Measurements from ENCODE around the gene ACVR1.
"Not testable (repeated sequence)": the region's sequence is repeated elsewhere in the genome, so short reads cannot be mapped to it uniquely, and the experiment has no call there.

Gene ACVR1

GRCh38 chr2:157893611-157894010, 17.5 kb upstream of the ACVR1 start:
- no peak for DNase-seq

- DNase-seq = no peak
These were observed 15.5 kb upstream of the ACVR1 start for GRCh38 chr2:157891643-157892041.

GRCh38 chr2:157890969-157891642, 15.0 kb upstream of the ACVR1 start:
- no peak for DNase-seq

DNA sequence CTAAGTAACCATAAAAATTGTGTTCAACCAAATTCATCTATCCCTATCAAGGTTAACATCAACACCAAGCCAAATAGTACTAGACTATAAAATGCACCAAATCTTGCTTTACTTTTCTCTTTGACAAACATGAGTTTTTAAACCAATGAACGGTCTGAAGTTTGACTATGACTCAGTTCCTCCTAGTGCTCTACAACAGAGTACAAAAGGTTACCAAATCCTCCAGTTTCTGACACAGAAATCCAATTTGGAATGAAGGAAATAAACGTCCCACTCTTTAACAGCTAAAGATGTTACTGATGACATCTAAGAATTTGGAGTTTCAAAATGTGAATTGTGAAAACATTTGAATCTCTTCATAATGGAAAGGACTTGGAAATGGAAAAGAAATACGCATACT, 11.8 kb upstream of the ACVR1 start:
- DNase-seq = no peak

GRCh38 chr2:157884533-157884932, 8.4 kb upstream of the ACVR1 start:
- not testable (repeated sequence) for DNase-seq

- no peak for DNase-seq
These were observed 4.8 kb upstream of the ACVR1 start for GRCh38 chr2:157880927-157881326.

DNA sequence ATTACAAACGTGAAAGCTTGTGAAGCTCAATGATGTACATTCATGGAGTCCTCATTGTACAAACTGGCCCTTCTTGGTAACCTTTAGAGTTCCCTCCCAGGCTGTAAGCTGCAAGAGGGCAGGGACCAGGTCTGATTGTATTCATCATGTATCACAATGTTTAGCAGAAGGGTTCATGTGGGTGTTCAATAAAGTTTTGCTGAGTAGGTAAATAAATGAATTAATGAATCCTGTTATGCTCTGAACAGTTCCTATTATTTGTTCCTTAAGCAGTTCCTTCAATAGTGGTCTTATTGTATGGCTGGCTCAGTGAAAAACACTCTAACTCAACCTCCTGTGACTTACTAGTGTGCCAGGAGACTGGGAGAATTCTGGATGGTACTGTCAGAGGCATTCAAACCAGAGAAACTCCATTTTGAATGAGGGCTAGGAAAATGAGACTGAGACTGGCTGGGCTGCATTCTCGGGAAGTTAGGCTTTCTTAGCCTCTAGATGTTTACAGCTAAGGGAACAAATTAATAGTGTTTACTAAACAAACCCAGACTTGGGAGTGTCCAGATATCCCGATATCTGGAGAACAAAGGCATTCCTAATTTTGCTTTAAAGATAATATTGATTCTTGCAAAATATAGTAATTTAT, 1.8 kb upstream of the ACVR1 start:
- DNase-seq = no peak

GRCh38 chr2:157876786-157877138, 632 bp upstream of the ACVR1 start:
- DNase-seq = no peak

- no peak for DNase-seq
These were observed 477 bp downstream of the ACVR1 start for GRCh38 chr2:157875641-157876065.

- no peak for DNase-seq
These were observed 1.0 kb downstream of the ACVR1 start for GRCh38 chr2:157874997-157875640.

- DNase-seq = no peak
These were observed 1.8 kb downstream of the ACVR1 start for GRCh38 chr2:157874348-157874747.

- no peak for DNase-seq
These were observed 3.3 kb downstream of the ACVR1 start for GRCh38 chr2:157872791-157873190.

DNA sequence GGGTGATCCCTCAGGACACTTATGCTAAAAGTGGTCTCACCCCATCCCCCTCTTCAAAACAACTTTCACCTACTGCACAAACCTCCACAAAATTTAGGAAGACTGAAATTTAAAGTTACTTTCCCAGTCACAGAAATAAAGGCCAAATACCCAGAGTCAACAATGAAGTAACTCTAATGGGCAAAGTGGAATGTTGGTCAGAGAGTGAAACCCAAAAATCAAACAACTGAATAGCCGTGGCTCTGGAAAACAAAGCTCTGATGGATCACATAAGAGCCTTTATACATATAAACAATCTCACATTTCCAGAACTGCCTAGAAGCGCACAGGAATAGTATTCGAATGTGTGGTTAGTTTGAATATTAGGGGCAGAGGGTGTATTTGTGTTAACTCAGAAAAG, 4.7 kb downstream of the ACVR1 start:
- DNase-seq = no peak

DNA sequence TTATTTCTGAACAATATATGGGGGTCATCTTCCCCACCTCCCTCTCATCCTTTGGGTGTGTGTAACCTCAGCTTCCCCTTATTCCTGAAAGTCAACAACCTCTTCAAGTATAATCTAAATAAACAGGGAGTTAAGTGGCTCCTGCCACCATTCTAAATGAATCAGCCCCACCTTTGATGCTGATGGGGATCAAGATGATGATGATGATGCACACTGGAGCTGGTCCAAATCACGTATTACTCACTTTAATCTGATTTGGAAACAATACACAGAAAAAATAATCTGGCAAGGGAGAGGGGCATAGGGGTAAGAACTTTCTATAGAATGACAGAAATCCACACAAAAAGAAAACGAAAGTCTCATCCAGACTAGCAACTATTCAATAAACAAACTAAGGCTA, 7.1 kb downstream of the ACVR1 start:
- DNase-seq = no peak

DNA sequence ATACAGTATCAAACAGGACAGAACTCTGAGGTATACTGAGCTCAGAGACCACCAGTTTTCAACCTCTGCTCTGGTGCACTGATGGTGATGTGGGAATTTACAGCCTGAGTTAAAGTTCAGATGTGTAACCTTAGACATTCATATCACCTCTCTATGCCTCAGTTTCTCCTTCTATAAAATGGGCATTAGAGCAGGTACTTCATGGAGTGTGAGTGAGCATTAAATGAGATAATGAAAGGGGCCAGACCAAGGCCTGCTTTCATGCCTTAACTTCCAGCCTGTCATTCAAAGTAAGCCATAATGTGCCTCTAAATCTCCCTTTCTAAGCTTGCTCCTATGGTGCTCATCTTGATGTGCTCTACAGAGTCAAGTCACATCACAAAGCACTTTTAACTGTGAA, 8.4 kb downstream of the ACVR1 start:
- DNase-seq = no peak

- DNase-seq = no peak
These were observed 9.2 kb downstream of the ACVR1 start for GRCh38 chr2:157866666-157867642.

DNA sequence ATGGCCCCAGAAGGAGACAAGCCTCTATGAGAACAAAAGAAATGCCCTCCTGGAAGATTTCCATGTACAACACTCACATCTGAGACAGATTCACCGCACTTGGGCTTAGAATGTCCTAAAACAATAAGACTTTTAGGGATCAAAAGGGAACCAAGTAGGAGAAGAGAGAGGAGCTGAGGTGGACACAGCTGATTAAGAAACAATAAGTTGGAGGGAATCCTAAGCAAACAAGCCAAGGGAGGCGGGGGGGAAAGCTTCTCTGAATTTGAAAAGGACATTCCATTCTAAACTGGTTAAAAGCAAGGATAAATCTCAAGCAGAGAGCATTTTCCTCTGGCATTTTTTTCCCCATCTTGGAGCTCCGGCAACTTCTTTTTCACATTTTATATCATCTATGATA, 9.9 kb downstream of the ACVR1 start:
- no peak for DNase-seq

DNA sequence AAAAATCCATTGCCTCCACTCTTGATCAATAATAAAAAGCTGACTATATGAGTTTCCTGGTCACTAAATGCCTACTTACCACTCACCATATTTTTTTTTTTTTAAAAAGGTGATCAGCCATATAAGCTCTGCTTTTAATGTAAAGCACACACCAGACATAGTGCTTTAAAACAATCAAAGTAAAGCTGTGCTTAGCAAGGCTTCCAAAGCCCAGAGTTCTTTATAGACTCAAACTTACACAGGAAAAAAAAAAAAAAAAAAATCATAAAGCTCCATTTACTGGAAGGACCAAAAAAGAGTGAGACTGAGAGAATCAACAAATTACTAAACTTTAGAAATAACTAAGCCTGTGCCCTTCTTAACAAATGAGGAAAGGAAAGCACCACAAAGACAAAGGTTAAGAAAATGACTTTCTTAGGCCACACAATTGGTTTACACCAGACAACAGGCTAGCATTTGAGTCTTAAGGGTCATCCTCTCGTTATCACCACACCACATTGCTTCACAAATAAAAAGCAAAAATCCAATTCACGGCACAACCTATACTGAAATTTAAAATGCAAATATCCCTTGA, 11.2 kb downstream of the ACVR1 start:
- DNase-seq = no peak

DNA sequence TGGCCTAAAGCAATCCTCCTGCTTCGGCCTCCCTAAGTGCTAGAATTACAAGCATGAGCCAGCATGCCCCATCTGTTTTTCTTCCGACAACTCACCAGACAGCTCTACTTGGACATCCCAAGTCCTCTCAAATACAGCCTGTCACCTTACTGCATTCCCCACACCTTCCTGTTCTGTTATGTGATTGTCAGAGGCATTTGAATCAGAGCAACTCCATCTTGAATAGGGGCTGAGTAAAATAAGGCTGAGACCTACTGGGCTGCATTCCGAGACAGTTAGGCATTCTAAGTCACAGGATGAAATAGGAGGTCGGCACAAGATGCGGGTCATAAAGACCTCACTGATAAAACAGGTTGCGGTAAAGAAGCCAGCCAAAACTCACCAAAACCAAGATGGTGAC, 17.3 kb downstream of the ACVR1 start:
- DNase-seq = no peak

GRCh38 chr2:157857881-157858280, 18.2 kb downstream of the ACVR1 start:
- no peak for DNase-seq

GRCh38 chr2:157856187-157856515, 20.0 kb downstream of the ACVR1 start:
- DNase-seq = no peak

- DNase-seq = no peak
These were observed 22.3 kb downstream of the ACVR1 start for GRCh38 chr2:157853820-157854219.

DNA sequence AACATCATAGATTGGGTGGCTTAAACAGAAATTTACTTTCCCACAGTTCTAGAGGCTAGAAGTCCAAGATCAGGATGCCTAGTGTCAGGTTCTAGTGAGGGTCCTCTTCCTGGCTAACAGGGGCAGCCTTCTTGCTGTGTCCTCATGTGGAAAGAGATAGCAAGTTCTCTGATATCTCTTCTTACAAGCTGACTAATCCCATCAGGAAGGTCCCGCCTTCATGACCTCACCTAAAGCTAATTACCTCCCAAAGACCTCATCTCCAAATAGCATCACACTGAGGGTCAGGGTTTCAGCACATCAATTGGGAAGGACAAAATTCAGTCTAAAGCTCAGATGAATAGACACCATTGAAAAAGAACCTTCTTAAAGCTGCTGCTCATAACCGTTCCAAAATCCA, 22.9 kb downstream of the ACVR1 start:
- no peak for DNase-seq

All from NCI-H446 treated with DMSO at 0.1 percent for 48 hours (cell line).